HG03354 (cell line): ENCODE results near the gene CALD1.
"Not testable (repeated sequence)": the region's sequence is repeated elsewhere in the genome, so short reads cannot be mapped to it uniquely, and the experiment has no call there.

Experiments used
- ATAC-seq: cut with Tn5 transposase; IDR thresholded peaks from one replicate; pipeline ENCODE4 v1.9.1; 2021; ENCODE audit warnings: mild to moderate bottlenecking; ENCODE audit not compliant: unreplicated experiment, poor library complexity, severe bottlenecking

Gene CALD1

GRCh38 chr7:134940729-134941128, 161.3 kb downstream of the CALD1 start:
- ATAC-seq, result no peak

- ATAC-seq, result no peak
Observed at GRCh38 chr7:134941185-134941900, 161.9 kb downstream of the CALD1 start.

- ATAC-seq, result no peak
Observed at GRCh38 chr7:134941952-134942351, 162.5 kb downstream of the CALD1 start.

GRCh38 chr7:134942690-134943466, 163.4 kb downstream of the CALD1 start:
- ATAC-seq, result no peak

- peak; percentile 84 for ATAC-seq
Observed at GRCh38 chr7:134943785-134944400, 164.5 kb downstream of the CALD1 start.

- no peak for ATAC-seq
Observed at GRCh38 chr7:134945691-134946090, 166.3 kb downstream of the CALD1 start.

GRCh38 chr7:134946260-134946659, 166.8 kb downstream of the CALD1 start:
- ATAC-seq, result no peak

- ATAC-seq, result no peak
Observed at GRCh38 chr7:134947329-134947728, 167.9 kb downstream of the CALD1 start.

- no peak for ATAC-seq
Observed at GRCh38 chr7:134947831-134948230, 168.4 kb downstream of the CALD1 start.

GRCh38 chr7:134948246-134948645, 168.8 kb downstream of the CALD1 start:
- no peak for ATAC-seq

GRCh38 chr7:134948736-134949135, 169.3 kb downstream of the CALD1 start:
- ATAC-seq, result no peak

GRCh38 chr7:134949171-134949570, 169.7 kb downstream of the CALD1 start:
- ATAC-seq, result no peak

GRCh38 chr7:134954197-134955082, 175.0 kb downstream of the CALD1 start:
- ATAC-seq, result no peak

GRCh38 chr7:134957005-134957404, 177.6 kb downstream of the CALD1 start:
- ATAC-seq, result no peak

GRCh38 chr7:134959810-134960209, 180.4 kb downstream of the CALD1 start:
- no peak for ATAC-seq

GRCh38 chr7:134962270-134962780, 182.9 kb downstream of the CALD1 start:
- ATAC-seq, result no peak

- ATAC-seq, result no peak
Observed at GRCh38 chr7:134963036-134963435, 183.6 kb downstream of the CALD1 start.

GRCh38 chr7:134966691-134967090, 187.3 kb downstream of the CALD1 start:
- no peak for ATAC-seq

- no peak for ATAC-seq
Observed at GRCh38 chr7:134968110-134968509, 188.7 kb downstream of the CALD1 start.

- not testable (repeated sequence) for ATAC-seq
Observed at GRCh38 chr7:134981645-134982044, 202.2 kb downstream of the CALD1 start.
